MG63 (cell line): Measurements from ENCODE around the gene LRRC56. TPM values are rescaled to one million over a fixed set of nuclear protein-coding genes. Genes with fewer than 3 reads are reported as not detected.
"Not testable (repeated sequence)": the region's sequence is repeated elsewhere in the genome, so short reads cannot be mapped to it uniquely, and the experiment has no call there.

Experiments
- DNase-seq: peaks from one replicate; pipeline ENCODE4 v3.0.0-alpha.2; 2020
- H3K27me3 ChIP-seq: fragments of 250-450 bp; sonication (Bioruptor Pico); 2 replicates; pipeline ENCODE4 v1.5.1; 2020; ENCODE audit warnings: mild to moderate bottlenecking, moderate library complexity
- H3K36me3 ChIP-seq: fragments of 250-450 bp; sonication (Bioruptor Pico); 2 replicates; pipeline ENCODE4 v1.5.1; 2020; ENCODE audit warnings: mild to moderate bottlenecking, moderate library complexity
- H3K4me3 ChIP-seq: fragments of 250-450 bp; sonication (Bioruptor Pico); 2 replicates; pipeline ENCODE4 v1.5.1; 2020; ENCODE audit warnings: mild to moderate bottlenecking, moderate library complexity
- H3K9me3 ChIP-seq: fragments of 250-450 bp; sonication (Bioruptor Pico); 2 replicates; pipeline ENCODE4 v1.5.1; 2020; ENCODE audit warnings: mild to moderate bottlenecking, moderate library complexity
- total RNA-seq: library from RNA; depleted of rRNA; stranded (reverse); fragments of >200 nt; shearing (Covaris generic); gene quantifications from 2 replicates; pipeline ENCODE4 v1.2.3, GENCODE V29; 2014; ENCODE audit warnings: low replicate concordance

Gene LRRC56
- total RNA-seq, 1 experiment from 2014 or later: 0.63 TPM

DNA sequence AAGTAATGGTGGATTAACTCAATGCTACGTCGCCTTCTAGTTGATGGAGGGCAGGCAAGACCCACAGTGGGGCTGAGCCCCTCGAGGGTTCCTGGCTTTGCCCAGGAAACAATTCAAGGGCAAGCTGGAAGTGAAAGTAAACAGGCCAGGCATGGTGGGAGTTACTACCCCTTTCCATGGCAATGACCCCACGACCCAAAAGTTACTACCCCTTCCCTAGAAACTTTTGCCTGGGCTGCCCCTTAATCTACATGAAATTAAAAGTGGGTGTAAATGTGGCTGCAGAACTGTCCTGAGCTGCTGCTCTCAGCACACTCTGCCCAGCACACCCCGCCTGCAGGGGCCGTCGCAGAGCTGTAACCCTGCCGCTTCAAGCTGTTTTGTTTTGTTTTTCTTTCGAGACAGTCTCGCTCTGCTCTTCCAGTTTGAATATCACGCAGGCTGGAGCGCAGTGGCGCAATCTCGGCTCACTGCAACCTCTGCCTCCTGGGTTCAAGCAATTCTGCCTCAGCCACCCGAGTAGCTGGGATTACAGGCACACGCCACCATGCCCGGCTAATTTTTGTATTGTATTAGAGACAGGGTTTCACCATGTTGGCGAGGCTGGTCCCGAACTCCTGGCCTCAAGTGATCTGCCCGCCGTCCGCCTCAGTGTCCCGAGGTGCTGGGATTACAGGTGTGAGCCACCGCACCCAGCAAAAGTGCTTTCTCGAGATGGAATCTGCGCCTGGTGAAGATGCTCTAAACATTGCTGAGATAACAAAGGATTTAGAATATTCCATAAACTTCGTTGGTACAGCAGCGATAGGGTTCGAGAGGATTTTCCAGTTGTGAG, 24.3 kb upstream of the LRRC56 start:
- H3K36me3 ChIP-seq: peaks cover 80% of the 10 kb centered on the region
- H3K4me3 ChIP-seq: no peak overlapping the region
- no peak for DNase-seq
- H3K9me3 ChIP-seq: peaks cover 17% of the 10 kb centered on the region
- H3K27me3 ChIP-seq: no peaks in the 10 kb centered on the region

GRCh38 chr11:514606-515005, 22.7 kb upstream of the LRRC56 start:
- no peak for DNase-seq
- no peak overlapping the region for H3K4me3 ChIP-seq
- peaks cover 65% of the 10 kb centered on the region for H3K36me3 ChIP-seq
- no peaks in the 10 kb centered on the region for H3K27me3 ChIP-seq
- peaks cover 17% of the 10 kb centered on the region for H3K9me3 ChIP-seq

DNA sequence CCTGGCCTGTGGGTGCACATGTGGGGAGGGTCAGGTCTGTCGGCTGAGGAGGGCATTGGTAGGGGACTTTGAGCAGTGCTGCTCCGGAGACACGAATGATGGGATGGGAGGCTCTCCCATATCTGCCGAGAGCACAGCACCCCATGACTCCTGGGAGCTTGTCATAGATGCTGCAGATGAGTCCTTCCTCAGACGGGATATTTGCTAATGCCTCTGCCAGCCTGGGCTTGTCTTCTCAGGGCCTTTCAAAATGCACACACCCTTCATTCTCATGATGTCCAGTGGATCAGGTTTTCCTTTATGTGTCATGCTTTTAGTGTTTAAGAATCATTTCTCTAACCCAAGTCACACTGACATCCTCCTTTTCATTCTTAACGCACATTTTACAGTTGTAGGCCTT, 22.2 kb upstream of the LRRC56 start:
- DNase-seq: no peak
- no peaks in the 10 kb centered on the region for H3K27me3 ChIP-seq
- peaks cover 17% of the 10 kb centered on the region for H3K9me3 ChIP-seq
- no peak overlapping the region for H3K4me3 ChIP-seq
- H3K36me3 ChIP-seq: peaks cover 60% of the 10 kb centered on the region

GRCh38 chr11:516400-516799, 20.9 kb upstream of the LRRC56 start:
- peaks cover 17% of the 10 kb centered on the region for H3K9me3 ChIP-seq
- H3K27me3 ChIP-seq: no peaks in the 10 kb centered on the region
- DNase-seq: no peak
- H3K4me3 ChIP-seq: no peak overlapping the region
- H3K36me3 ChIP-seq: peaks cover 50% of the 10 kb centered on the region

DNA sequence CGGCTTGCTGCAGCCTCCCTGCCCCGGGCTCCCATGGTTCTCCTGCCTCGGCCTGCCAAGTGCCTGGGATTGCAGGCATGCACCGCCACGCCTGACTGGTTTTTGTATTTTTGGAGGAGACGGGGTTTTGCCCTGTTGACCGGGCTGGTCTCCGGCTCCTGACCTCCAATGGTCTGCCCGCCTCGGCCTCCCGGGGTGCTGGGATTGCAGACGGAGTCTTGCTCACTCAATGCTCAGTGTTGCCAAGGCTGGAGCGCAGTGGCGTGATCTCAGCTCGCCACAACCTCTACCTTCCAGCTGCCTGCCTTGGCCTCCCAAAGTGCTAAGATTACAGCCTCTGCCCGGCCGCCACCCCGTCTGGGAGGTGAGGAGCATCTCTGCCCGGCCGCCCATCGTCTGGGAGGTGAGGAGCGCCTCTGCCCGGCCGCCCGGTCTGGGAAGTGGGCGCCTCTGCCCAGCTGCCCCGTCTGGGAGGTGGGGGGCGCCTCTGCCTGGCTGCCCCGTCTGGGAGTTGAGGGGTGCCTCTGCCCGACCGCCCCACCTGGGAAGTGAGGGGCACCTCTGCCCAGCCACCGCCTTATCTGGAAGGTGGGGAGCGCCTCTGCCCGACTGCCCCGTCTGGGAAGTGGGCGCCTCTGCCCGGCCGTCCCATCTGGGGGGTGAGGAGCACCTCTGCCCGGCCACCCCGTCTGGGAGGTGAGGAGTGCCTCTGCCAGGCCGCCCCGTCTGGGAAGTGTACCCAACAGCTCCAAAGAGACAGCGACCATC, 20.2 kb upstream of the LRRC56 start:
- H3K36me3 ChIP-seq: peaks cover 44% of the 10 kb centered on the region

GRCh38 chr11:518463-519202, 18.7 kb upstream of the LRRC56 start:
- H3K9me3 ChIP-seq: peaks cover 17% of the 10 kb centered on the region
- peaks cover 30% of the 10 kb centered on the region for H3K36me3 ChIP-seq
- DNase-seq: peak; percentile 99
- H3K27me3 ChIP-seq: no peaks in the 10 kb centered on the region
- peak overlapping the region; percentile 29 for H3K4me3 ChIP-seq

More for the DNA sequence above, 20.2 kb upstream of the LRRC56 start:
- not testable (repeated sequence) for DNase-seq, H3K4me3 ChIP-seq, H3K27me3 ChIP-seq
- H3K9me3 ChIP-seq: peaks cover 17% of the 10 kb centered on the region

DNA sequence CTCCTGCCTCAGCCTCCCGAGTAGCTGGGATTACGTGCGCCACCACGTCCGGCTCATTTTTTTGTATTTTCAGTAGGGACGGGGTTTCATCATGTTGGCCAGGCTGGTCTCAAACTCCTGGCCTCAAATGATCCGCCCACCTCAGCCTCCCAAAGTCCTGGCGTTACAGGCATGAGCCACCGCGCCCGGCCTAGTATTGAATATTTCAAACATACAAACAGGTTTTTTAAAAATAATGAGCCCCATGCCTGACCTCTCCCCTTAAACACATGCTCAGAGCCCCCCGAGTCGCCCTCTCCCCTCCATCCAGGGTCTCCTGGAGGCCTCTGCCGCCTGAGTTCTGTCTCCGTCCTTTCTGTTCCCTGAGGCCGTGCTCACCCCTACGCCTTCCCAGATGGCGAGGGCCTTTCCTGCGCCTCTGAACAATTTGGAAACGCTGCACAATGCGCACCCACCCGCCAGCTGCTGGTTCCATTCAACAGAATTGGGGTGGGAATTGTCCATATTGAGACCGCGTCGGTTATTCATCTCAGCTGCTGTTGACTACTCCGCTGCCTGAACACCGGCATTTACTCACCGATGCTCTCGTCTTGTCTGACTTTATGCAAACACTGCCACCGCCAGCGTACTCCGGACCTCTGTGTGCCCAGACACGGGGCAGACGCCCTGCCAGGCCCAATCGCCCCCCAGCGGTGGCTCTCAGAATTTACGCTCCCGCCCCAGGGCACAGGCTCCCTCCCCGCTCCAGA, 16.7 kb upstream of the LRRC56 start:
- H3K9me3 ChIP-seq: peaks cover 12% of the 10 kb centered on the region
- no peak for DNase-seq
- peaks cover 10% of the 10 kb centered on the region for H3K36me3 ChIP-seq
- H3K4me3 ChIP-seq: no peak overlapping the region
- H3K27me3 ChIP-seq: no peaks in the 10 kb centered on the region

- H3K27me3 ChIP-seq: no peaks in the 10 kb centered on the region
- DNase-seq: no peak
These were observed 16.1 kb upstream of the LRRC56 start for GRCh38 chr11:521177-521688.

GRCh38 chr11:526192-526591, 11.1 kb upstream of the LRRC56 start:
- no peaks in the 10 kb centered on the region for H3K27me3 ChIP-seq

More at GRCh38 chr11:521177-521688, 16.1 kb upstream of the LRRC56 start:
- peaks cover 8% of the 10 kb centered on the region; the same call in 1 of the 2 replicates for H3K9me3 ChIP-seq
- no peak overlapping the region for H3K4me3 ChIP-seq
- H3K36me3 ChIP-seq: peaks cover 6% of the 10 kb centered on the region; the same call in 1 of the 2 replicates

GRCh38 chr11:528166-528814, 9.0 kb upstream of the LRRC56 start:
- Histone ChIP-seq H3K9me3 (no peaks in the 10 kb centered on the region), H3K4me3 (no peak overlapping the region), H3K36me3 (peaks cover 20% of the 10 kb centered on the region), H3K27me3 (no peaks in the 10 kb centered on the region)
- DNase-seq: no peak

More at GRCh38 chr11:526192-526591, 11.1 kb upstream of the LRRC56 start:
- Histone ChIP-seq H3K36me3 (no peaks in the 10 kb centered on the region; the same call in 1 of the 2 replicates), H3K4me3 (peak overlapping the region; percentile 43), H3K9me3 (no peaks in the 10 kb centered on the region)
- peak; percentile 23 for DNase-seq

DNA sequence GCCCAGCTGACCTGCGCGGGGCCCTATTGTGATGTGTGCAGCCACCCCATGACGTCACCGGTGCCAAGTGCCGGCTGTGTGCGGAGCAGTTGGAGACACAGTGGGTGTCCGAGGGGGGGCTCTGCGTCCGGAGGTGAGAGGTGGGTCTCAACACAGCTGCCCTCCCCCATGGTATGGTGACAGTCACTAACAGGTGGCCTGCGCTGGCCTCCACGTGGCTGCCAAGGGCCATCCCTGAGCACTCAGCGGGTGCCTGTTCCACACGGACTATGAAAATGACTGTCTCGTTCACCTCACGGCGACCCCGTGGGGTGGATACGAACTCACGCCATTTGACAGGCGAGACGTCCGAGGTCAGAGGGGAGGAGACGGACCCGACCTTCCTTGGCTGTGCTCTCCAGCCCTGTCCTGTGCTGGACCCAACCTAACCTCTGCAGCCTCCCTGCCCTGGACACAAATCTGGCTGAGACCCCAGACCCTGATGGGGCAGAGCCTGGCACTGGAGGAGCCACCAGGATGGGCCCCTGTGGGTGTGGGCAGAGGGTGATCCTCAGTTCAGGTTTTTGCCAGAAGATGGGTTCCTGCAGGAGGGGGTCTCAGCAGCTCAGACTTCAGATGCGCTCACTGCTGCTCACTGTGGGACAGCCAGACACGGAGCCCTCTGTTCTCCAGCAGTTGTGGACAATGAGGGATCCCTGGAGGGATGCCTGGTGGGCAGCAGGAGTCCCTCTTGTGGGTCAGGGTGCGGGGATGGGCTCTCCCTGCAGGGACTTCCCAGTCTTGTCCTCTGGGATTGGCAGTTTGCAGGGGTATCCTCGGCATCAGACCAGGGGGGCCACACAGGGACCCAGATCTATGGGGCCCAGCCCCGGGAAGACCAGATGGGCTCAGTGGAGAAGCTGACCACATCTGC, 8.3 kb upstream of the LRRC56 start:
- no peak for DNase-seq
- no peaks in the 10 kb centered on the region for H3K27me3 ChIP-seq
- H3K36me3 ChIP-seq: peaks cover 28% of the 10 kb centered on the region
- H3K4me3 ChIP-seq: no peak overlapping the region
- no peaks in the 10 kb centered on the region for H3K9me3 ChIP-seq

GRCh38 chr11:529728-530411, 7.5 kb upstream of the LRRC56 start:
- H3K9me3 ChIP-seq: no peaks in the 10 kb centered on the region
- DNase-seq: no peak
- no peaks in the 10 kb centered on the region for H3K27me3 ChIP-seq
- peaks cover 34% of the 10 kb centered on the region for H3K36me3 ChIP-seq
- H3K4me3 ChIP-seq: no peak overlapping the region

DNA sequence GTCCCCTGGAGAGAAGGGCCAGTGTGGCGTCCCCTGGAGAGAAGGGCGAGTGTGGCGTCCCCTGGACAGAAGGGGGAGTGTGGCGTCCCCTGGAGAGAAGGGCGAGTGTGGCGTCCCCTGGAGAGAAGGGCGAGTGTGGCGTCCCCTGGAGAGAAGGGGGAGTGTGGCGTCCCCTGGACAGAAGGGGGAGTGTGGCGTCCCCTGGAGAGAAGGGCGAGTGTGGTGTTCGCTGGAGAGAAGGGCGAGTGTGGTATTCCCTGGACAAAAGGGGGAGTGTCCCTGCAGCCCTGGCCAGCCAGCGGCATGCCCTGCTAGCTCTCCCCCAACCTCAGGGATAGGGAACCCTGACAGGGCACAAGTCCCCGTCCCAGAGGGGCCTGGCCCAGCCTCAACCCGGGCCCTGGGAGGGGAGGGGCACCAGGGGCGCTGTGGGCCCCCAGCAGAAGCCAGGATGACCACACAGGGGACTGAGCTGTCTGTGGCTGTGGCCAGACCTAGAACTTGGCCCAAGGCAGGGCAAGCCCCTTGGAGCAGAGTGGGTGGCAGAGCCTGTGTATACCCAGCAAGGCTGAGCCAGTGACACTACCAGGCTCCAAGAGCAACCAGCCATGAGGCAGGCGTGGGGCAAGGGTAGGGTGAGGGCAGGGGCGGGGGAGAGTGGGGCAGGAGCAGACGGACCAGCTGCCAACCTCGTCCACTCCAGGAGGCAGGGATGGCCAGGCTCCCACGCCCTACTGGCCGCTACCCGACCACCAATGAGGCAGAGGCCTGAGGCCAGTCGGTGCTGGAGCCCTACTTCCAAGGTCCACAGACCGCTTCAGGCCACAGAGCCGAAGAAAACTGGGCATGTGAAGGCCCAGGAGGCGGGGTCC, 6.1 kb upstream of the LRRC56 start:
- H3K27me3 ChIP-seq: no peaks in the 10 kb centered on the region
- H3K4me3 ChIP-seq: no peak overlapping the region
- no peak for DNase-seq
- H3K36me3 ChIP-seq: peaks cover 34% of the 10 kb centered on the region
- H3K9me3 ChIP-seq: no peaks in the 10 kb centered on the region
